GM12878 (cell line): ENCODE data around the gene CCL19. TPM values are rescaled to one million over a fixed set of nuclear protein-coding genes. Genes with fewer than 3 reads are reported as not detected.
A peak's percentile ranks its signal among the peaks of the same experiment; 100 is the strongest.

ENCODE experiments used
- ATAC-seq: fragments of 200-7000 bp; cut with Tn5 transposase; 3 replicates; pipeline ENCODE4 v1.9.1; 2020; ENCODE audit warnings: mild to moderate bottlenecking, moderate library complexity
- BruUV-seq: library from RNA; stranded (reverse); fragments of 400-500 nt; replicated peaks from 2 replicates; lab custom pipeline; 2021; lab: Mats Ljungman, UMichigan
- CTCF ChIA-PET: fragments of 300-600 bp; sonication (Branson Sonifier 250); formaldehyde crosslinking; extraction: SDS; loops from one replicate; lab custom pipeline; 2021; ENCODE audit warnings: inconsistent platforms; lab: Yijun Ruan, JAX
- POLR2A ChIA-PET: fragments of 350-600 bp; formaldehyde crosslinking; extraction: SDS; loops from one replicate; lab custom pipeline; 2021; ENCODE audit warnings: inconsistent platforms; lab: Charles Lee
- RAD21 ChIA-PET: fragments of 300-600 bp; sonication (Branson Sonifier 250); formaldehyde crosslinking; loops from one replicate; lab custom pipeline; 2023; ENCODE audit warnings: antibody characterized with exemption; ENCODE audit not compliant: unreplicated experiment; lab: Charles Lee
- SMC1A ChIA-PET: fragments of 300-600 bp; sonication (Branson Sonifier 250); formaldehyde crosslinking; loops from one replicate; lab custom pipeline; 2023; ENCODE audit not compliant: unreplicated experiment, uncharacterized antibody; lab: Charles Lee
- DNase-seq: peaks from one replicate; pipeline ENCODE4 v3.0.0-alpha.2; 2011; ENCODE audit warnings: low read depth, low spot score
- FAIRE-seq: peaks from 3 replicates; lab custom pipeline; 2011; peaks lifted over from hg19 to GRCh38; lab: Jason Lieb, UNC
- H2AFZ ChIP-seq: 2 replicates; pipeline ENCODE4 v1.6.0; 2011; ENCODE audit warnings: low read depth, low read length, control low read depth; ENCODE audit not compliant: control insufficient read depth
- H3K27ac ChIP-seq: 2 replicates; pipeline ENCODE4 v1.5.1; 2011; ENCODE audit warnings: control low read depth; ENCODE audit not compliant: control insufficient read depth, insufficient read depth
- H3K27me3 ChIP-seq, 2 experiments: replicated peaks in 1 of 2; 2 replicates each; pipeline versions ENCODE4 v1.6.0 to v1.6.1; 2011; ENCODE audit warnings: low read length in 1 of 2; ENCODE audit not compliant: control insufficient read depth in 2 of 2, insufficient read depth in 2 of 2
- H3K36me3 ChIP-seq, 2 experiments: 2 replicates each; pipeline ENCODE4 v1.5.1; 2011; ENCODE audit warnings: low read length in 1 of 2; ENCODE audit not compliant: control insufficient read depth in 2 of 2, insufficient read depth in 2 of 2
- H3K4me1 ChIP-seq: 2 replicates; pipeline ENCODE4 v1.6.1; 2011; ENCODE audit warnings: mild to moderate bottlenecking, low read length, moderate library complexity, mixed read lengths; ENCODE audit not compliant: control insufficient read depth, insufficient read depth
- H3K4me2 ChIP-seq: 2 replicates; pipeline ENCODE4 v1.6.0; 2011; ENCODE audit warnings: control low read depth; ENCODE audit not compliant: control insufficient read depth, insufficient read depth
- H3K4me3 ChIP-seq: fragments of 200-600 bp; sonication (generic); 2 replicates; pipeline ENCODE4 v1.5.1; 2016
- H3K79me2 ChIP-seq: 2 replicates; pipeline ENCODE4 v1.6.0; 2011; ENCODE audit warnings: low read length; ENCODE audit not compliant: control insufficient read depth, insufficient read depth
- H3K9ac ChIP-seq: 2 replicates; pipeline ENCODE4 v1.8.0; 2011; ENCODE audit warnings: low read length, control low read depth, mixed read lengths; ENCODE audit not compliant: control insufficient read depth, insufficient read depth
- H3K9me3 ChIP-seq: replicated peaks from 3 replicates; pipeline ENCODE4 v1.5.1; 2011; ENCODE audit warnings: mild to moderate bottlenecking, low read length; ENCODE audit not compliant: control insufficient read depth, insufficient read depth
- H4K20me1 ChIP-seq: 2 replicates; pipeline ENCODE4 v1.6.0; 2011; ENCODE audit not compliant: control insufficient read depth, insufficient read depth
- KLF5 ChIP-seq: fragments of 450-650 bp; IDR thresholded peaks from 2 replicates; pipeline ENCODE4 v1.6.1; 2014; ENCODE audit warnings: mild to moderate bottlenecking; ENCODE audit not compliant: partially characterized antibody
- NR2F1 ChIP-seq: fragments of 450-650 bp; conservative IDR thresholded peaks from 2 replicates; pipeline ENCODE4 v1.6.1; 2017; ENCODE audit warnings: mild to moderate bottlenecking
- SMARCA5 ChIP-seq: fragments of 450-650 bp; IDR thresholded peaks from 2 replicates; pipeline ENCODE4 v1.6.1; 2017; ENCODE audit warnings: mild to moderate bottlenecking
- WGBS: methylation state at CpG from one replicate; pipeline ENCODE4 v1.1.6; 2016; ENCODE audit warnings: low lambda C conversion rate; ENCODE audit not compliant: insufficient replicate concordance, insufficient coverage; ENCODE audit errors: missing lambda C conversion rate; 5-methylcytosine and 5-hydroxymethylcytosine counted together
- in situ Hi-C: fragments of 300-500 bp; cut with MboI; formaldehyde crosslinking; loops from 9 replicates; pipeline ENCODE4 v1.14.3; 2018; ENCODE audit warnings: mixed read lengths
- intact Hi-C: fragments of 100-400 bp; cut with micrococcal nuclease; formaldehyde crosslinking; loops from one replicate; pipeline ENCODE4 v1.14.2; 2022; ENCODE audit not compliant: unreplicated experiment
- polyA plus RNA-seq, 11 experiments: library from polyadenylated mRNA; depleted of rRNA in 4 of 11; unstranded in 6 of 11; stranded (reverse) in 5 of 11; fragments of >200 nt; fragmentation: Nextera tagmentation in 4 of 11; fragmentation: Illumina TruSeq in 1 of 11; extraction: Ambion mirVana in 4 of 11; extraction: Trizol in 1 of 11; gene quantifications; 1 replicate in 1 of 11; 2 replicates in 10 of 11; pipeline versions ENCODE4 v1.2.1 to v1.2.3, GENCODE V29; 2011 to 2016; ENCODE audit warnings: inconsistent platforms in 2 of 11, missing spikeins in 2 of 11, low read depth in 1 of 11
- total RNA-seq, 4 experiments: library from RNA; depleted of rRNA in 3 of 4; stranded (reverse); fragments of >200 nt in 3 of 4; fragmentation: Illumina TruSeq in 1 of 4; extraction: Trizol in 1 of 4; gene quantifications; 2 replicates each; pipeline versions ENCODE4 v1.2.1 to v1.2.3, GENCODE V29; 2013 to 2021
- TF ChIP-seq, protein P1 (sequence below): IDR thresholded peaks from 2 replicates; pipeline ENCODE4 v1.6.1; 2012; ENCODE audit warnings: mild to moderate bottlenecking, low read depth, low read length
- TF ChIP-seq, protein P2 (sequence below): fragments of 450-650 bp; IDR thresholded peaks from 2 replicates; pipeline ENCODE4 v1.6.1; 2017; ENCODE audit warnings: mild to moderate bottlenecking, moderate library complexity
- TF ChIP-seq, protein P3 (sequence below): fragments of 450-650 bp; IDR thresholded peaks from 2 replicates; pipeline ENCODE4 v1.6.1; 2016; ENCODE audit warnings: mild to moderate bottlenecking, moderate library complexity, borderline replicate concordance
- TF ChIP-seq, protein P4 (sequence below): fragments of 450-650 bp; IDR thresholded peaks from 2 replicates; pipeline ENCODE4 v1.6.1; 2017; ENCODE audit warnings: borderline replicate concordance

The CCL19 gene
- total and polyA plus RNA-seq, 10 of the 15 experiments (the other 5 are each of a cell fraction or from before 2014, with no cell fraction given): 0.42 to 0.69 TPM; not detected in 8

DNA sequence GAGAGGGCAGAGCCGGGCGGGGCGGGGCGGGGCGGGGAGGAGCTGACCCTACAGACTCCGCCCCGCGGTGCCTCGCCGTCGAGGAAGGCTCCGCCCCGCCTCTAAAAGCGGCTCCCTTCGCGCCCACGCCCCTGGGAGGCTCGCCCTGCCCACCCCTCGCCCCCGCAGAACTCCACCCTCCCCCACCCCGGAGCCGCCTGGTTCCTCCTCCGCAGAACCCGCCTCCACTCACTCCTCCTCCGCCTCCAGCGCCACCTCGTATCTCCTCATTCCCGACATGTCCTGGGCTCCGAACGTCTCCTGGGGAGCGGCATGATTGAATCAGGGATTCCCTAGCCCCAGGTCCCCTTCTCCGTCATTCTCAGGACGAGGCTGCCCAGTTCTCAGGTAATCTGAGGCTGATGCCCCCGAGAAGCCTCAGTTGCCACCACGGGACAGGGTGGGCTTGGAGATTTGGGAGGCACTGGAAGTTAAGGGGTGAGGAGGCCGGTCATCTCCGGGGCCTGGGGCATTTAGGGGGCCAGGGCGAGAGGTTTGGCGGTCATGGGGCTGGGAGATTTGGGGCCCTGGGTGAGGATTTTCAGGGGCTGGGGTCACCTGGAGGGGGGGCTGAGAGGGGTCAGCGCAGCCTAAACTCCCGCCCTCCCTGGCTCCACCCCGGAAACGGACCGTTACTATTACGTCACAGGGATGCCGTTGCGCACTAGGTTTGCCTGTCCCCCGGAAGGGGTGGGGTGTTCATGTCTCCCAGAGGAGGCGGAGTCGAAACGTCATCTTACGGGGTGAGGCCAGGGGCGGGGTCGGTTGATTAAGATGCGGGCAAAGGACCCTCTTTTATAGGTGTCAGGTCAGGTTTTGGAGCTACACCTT, 25.5 kb downstream of the CCL19 start:
- CTCF ChIA-PET: interaction anchor here (0.6 to 3.2 kb wide), 14 partner anchors 9 to 289 kb away, joined by 3 to 23 read pairs (median 3); partner anchors contain the start of genes GALT, MYORG and SIGMAR1
- intact Hi-C loops: no loop called here
- in situ Hi-C loops: no loop called here
- peak overlapping the region; percentile 96 for H3K4me2 ChIP-seq
- RAD21 ChIA-PET: interaction anchor here (0.9 to 1.7 kb wide), 3 partner anchors 28 to 45 kb away, joined by 3 to 7 read pairs (median 5); partner anchors contain the start of genes DCTN3 and SIGMAR1
- no peaks in the 10 kb centered on the region; the same call in 2 of the 3 replicates for H3K9me3 ChIP-seq
- peak overlapping the region; percentile 82 for H2AFZ ChIP-seq
- H3K79me2 ChIP-seq: no peaks in the 10 kb centered on the region
- 5% methylated on average over 32 of the region's 55 CpGs for WGBS
- BruUV-seq: TSS peak; percentile 76
- no peaks in the 10 kb centered on the region for H4K20me1 ChIP-seq
- H3K4me3 ChIP-seq: peak overlapping the region; percentile 97
- SMC1A ChIA-PET: interaction anchor here (0.7 to 1.1 kb wide), 2 partner anchors 19 to 21 kb away, joined by 3 read pairs; no protein-coding TSS in a partner anchor
- H3K27me3 ChIP-seq: no peaks in the 10 kb centered on the region
- H3K4me1 ChIP-seq: peaks cover 9% of the 10 kb centered on the region
- H3K9ac ChIP-seq: peak overlapping the region; percentile 77; the same call in 1 of the 2 replicates
- ATAC-seq (peak; percentile 92), FAIRE-seq (peak; percentile 91), DNase-seq (no peak)
- H3K27ac ChIP-seq: peak overlapping the region; percentile 47
- POLR2A ChIA-PET: no interaction called here
- H3K36me3 ChIP-seq: no peaks in the 10 kb centered on the region
- TF ChIP-seq SMARCA5 (peak; percentile 54; the same call in 1 of the 2 replicates), KLF5 (no peak), NR2F1 (0 out of 2 replicates have a peak, but pooled peaks have one; percentile 25)
- TF ChIP-seq, protein P1, sequence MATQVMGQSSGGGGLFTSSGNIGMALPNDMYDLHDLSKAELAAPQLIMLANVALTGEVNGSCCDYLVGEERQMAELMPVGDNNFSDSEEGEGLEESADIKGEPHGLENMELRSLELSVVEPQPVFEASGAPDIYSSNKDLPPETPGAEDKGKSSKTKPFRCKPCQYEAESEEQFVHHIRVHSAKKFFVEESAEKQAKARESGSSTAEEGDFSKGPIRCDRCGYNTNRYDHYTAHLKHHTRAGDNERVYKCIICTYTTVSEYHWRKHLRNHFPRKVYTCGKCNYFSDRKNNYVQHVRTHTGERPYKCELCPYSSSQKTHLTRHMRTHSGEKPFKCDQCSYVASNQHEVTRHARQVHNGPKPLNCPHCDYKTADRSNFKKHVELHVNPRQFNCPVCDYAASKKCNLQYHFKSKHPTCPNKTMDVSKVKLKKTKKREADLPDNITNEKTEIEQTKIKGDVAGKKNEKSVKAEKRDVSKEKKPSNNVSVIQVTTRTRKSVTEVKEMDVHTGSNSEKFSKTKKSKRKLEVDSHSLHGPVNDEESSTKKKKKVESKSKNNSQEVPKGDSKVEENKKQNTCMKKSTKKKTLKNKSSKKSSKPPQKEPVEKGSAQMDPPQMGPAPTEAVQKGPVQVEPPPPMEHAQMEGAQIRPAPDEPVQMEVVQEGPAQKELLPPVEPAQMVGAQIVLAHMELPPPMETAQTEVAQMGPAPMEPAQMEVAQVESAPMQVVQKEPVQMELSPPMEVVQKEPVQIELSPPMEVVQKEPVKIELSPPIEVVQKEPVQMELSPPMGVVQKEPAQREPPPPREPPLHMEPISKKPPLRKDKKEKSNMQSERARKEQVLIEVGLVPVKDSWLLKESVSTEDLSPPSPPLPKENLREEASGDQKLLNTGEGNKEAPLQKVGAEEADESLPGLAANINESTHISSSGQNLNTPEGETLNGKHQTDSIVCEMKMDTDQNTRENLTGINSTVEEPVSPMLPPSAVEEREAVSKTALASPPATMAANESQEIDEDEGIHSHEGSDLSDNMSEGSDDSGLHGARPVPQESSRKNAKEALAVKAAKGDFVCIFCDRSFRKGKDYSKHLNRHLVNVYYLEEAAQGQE: no peak
- TF ChIP-seq, protein P2, sequence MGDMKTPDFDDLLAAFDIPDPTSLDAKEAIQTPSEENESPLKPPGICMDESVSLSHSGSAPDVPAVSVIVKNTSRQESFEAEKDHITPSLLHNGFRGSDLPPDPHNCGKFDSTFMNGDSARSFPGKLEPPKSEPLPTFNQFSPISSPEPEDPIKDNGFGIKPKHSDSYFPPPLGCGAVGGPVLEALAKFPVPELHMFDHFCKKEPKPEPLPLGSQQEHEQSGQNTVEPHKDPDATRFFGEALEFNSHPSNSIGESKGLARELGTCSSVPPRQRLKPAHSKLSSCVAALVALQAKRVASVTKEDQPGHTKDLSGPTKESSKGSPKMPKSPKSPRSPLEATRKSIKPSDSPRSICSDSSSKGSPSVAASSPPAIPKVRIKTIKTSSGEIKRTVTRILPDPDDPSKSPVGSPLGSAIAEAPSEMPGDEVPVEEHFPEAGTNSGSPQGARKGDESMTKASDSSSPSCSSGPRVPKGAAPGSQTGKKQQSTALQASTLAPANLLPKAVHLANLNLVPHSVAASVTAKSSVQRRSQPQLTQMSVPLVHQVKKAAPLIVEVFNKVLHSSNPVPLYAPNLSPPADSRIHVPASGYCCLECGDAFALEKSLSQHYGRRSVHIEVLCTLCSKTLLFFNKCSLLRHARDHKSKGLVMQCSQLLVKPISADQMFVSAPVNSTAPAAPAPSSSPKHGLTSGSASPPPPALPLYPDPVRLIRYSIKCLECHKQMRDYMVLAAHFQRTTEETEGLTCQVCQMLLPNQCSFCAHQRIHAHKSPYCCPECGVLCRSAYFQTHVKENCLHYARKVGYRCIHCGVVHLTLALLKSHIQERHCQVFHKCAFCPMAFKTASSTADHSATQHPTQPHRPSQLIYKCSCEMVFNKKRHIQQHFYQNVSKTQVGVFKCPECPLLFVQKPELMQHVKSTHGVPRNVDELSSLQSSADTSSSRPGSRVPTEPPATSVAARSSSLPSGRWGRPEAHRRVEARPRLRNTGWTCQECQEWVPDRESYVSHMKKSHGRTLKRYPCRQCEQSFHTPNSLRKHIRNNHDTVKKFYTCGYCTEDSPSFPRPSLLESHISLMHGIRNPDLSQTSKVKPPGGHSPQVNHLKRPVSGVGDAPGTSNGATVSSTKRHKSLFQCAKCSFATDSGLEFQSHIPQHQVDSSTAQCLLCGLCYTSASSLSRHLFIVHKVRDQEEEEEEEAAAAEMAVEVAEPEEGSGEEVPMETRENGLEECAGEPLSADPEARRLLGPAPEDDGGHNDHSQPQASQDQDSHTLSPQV: no peak
- TF ChIP-seq, protein P3, sequence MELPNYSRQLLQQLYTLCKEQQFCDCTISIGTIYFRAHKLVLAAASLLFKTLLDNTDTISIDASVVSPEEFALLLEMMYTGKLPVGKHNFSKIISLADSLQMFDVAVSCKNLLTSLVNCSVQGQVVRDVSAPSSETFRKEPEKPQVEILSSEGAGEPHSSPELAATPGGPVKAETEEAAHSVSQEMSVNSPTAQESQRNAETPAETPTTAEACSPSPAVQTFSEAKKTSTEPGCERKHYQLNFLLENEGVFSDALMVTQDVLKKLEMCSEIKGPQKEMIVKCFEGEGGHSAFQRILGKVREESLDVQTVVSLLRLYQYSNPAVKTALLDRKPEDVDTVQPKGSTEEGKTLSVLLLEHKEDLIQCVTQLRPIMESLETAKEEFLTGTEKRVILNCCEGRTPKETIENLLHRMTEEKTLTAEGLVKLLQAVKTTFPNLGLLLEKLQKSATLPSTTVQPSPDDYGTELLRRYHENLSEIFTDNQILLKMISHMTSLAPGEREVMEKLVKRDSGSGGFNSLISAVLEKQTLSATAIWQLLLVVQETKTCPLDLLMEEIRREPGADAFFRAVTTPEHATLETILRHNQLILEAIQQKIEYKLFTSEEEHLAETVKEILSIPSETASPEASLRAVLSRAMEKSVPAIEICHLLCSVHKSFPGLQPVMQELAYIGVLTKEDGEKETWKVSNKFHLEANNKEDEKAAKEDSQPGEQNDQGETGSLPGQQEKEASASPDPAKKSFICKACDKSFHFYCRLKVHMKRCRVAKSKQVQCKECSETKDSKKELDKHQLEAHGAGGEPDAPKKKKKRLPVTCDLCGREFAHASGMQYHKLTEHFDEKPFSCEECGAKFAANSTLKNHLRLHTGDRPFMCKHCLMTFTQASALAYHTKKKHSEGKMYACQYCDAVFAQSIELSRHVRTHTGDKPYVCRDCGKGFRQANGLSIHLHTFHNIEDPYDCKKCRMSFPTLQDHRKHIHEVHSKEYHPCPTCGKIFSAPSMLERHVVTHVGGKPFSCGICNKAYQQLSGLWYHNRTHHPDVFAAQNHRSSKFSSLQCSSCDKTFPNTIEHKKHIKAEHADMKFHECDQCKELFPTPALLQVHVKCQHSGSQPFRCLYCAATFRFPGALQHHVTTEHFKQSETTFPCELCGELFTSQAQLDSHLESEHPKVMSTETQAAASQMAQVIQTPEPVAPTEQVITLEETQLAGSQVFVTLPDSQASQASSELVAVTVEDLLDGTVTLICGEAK: peak; percentile 76
- TF ChIP-seq, protein P4, sequence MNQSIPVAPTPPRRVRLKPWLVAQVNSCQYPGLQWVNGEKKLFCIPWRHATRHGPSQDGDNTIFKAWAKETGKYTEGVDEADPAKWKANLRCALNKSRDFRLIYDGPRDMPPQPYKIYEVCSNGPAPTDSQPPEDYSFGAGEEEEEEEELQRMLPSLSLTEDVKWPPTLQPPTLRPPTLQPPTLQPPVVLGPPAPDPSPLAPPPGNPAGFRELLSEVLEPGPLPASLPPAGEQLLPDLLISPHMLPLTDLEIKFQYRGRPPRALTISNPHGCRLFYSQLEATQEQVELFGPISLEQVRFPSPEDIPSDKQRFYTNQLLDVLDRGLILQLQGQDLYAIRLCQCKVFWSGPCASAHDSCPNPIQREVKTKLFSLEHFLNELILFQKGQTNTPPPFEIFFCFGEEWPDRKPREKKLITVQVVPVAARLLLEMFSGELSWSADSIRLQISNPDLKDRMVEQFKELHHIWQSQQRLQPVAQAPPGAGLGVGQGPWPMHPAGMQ: no peak
